Ishikawa (cell line): ENCODE data around the gene GLI3.

ENCODE experiments used
- CEBPB ChIP-seq: IDR thresholded peaks from 2 replicates; pipeline ENCODE4 v1.6.1; 2012
- EGR1 ChIP-seq: IDR thresholded peaks from 2 replicates; pipeline ENCODE4 v1.6.1; 2012
- EP300 ChIP-seq: IDR thresholded peaks from 2 replicates; pipeline ENCODE4 v1.6.1; 2012; ENCODE audit warnings: borderline replicate concordance
- FOXM1 ChIP-seq: IDR thresholded peaks from 2 replicates; pipeline ENCODE4 v1.6.1; 2012; ENCODE audit warnings: low read depth, borderline replicate concordance
- NFIC ChIP-seq: IDR thresholded peaks from 2 replicates; pipeline ENCODE4 v1.6.1; 2012
- RAD21 ChIP-seq: IDR thresholded peaks from 2 replicates; pipeline ENCODE4 v1.6.1; 2012; ENCODE audit warnings: low read depth
- YY1 ChIP-seq: IDR thresholded peaks from 2 replicates; pipeline ENCODE4 v1.6.1; 2012; ENCODE audit warnings: low read depth
- ZBTB7A ChIP-seq: IDR thresholded peaks from 2 replicates; pipeline ENCODE4 v1.6.1; 2012; ENCODE audit warnings: low read depth
- TF ChIP-seq, protein P1 (sequence below): IDR thresholded peaks from 2 replicates; pipeline ENCODE4 v1.6.1; 2012; ENCODE audit warnings: low read depth, mild to moderate bottlenecking
- TF ChIP-seq, protein P2 (sequence below): IDR thresholded peaks from 2 replicates; pipeline ENCODE4 v1.6.1; 2012
- TF ChIP-seq, protein P3 (sequence below): IDR thresholded peaks from 2 replicates; pipeline ENCODE4 v1.6.1; 2012

DNA sequence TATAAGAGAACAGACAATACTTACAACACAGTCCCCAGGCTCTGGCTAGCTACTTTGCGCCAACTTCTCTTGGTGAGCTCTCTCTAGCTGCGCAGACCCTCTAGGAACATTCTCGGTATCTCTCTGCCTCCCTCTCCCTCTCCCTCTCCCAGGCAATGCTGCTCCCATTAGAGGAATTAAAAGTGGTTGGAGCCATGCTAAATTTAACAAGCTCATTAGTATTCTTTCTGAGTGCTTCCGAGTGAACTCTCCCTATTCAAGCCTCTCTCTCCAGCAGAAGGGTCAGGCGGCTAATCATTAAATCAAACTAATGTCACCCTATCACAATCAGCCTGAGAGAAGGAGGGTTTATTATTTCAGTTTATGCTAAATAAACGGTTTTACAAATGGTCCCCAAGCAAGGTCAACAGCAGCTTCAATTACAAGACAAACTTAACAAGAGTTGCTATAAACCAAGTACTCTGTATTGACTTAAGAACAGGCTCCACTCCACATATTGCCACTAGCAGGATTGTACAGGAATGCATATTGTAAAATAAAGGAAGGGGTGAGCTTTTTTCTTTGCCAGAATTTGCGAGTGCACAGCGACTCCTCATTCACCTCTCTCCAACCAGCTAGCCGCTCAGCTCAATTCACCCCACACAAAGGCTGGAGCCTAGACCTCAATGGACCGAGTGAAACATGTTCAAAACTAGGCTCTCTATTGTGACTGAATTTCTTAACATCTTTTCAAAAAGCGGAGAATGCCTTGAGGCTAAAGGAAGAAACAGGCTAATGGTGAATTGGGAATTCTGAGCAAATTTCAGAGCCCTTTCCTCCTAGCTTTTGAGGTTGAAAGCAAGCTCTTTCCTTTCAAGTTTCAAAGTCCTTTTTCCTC lies 84.4 kb downstream of the GLI3 start:
- TF ChIP-seq RAD21: no peak
- TF ChIP-seq EP300: no peak
- TF ChIP-seq, protein P1, sequence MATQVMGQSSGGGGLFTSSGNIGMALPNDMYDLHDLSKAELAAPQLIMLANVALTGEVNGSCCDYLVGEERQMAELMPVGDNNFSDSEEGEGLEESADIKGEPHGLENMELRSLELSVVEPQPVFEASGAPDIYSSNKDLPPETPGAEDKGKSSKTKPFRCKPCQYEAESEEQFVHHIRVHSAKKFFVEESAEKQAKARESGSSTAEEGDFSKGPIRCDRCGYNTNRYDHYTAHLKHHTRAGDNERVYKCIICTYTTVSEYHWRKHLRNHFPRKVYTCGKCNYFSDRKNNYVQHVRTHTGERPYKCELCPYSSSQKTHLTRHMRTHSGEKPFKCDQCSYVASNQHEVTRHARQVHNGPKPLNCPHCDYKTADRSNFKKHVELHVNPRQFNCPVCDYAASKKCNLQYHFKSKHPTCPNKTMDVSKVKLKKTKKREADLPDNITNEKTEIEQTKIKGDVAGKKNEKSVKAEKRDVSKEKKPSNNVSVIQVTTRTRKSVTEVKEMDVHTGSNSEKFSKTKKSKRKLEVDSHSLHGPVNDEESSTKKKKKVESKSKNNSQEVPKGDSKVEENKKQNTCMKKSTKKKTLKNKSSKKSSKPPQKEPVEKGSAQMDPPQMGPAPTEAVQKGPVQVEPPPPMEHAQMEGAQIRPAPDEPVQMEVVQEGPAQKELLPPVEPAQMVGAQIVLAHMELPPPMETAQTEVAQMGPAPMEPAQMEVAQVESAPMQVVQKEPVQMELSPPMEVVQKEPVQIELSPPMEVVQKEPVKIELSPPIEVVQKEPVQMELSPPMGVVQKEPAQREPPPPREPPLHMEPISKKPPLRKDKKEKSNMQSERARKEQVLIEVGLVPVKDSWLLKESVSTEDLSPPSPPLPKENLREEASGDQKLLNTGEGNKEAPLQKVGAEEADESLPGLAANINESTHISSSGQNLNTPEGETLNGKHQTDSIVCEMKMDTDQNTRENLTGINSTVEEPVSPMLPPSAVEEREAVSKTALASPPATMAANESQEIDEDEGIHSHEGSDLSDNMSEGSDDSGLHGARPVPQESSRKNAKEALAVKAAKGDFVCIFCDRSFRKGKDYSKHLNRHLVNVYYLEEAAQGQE: no peak
- no peak for TF ChIP-seq FOXM1
- TF ChIP-seq EGR1: no peak
- TF ChIP-seq, protein P2, sequence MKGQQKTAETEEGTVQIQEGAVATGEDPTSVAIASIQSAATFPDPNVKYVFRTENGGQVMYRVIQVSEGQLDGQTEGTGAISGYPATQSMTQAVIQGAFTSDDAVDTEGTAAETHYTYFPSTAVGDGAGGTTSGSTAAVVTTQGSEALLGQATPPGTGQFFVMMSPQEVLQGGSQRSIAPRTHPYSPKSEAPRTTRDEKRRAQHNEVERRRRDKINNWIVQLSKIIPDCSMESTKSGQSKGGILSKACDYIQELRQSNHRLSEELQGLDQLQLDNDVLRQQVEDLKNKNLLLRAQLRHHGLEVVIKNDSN: no peak
- no peak for TF ChIP-seq ZBTB7A
- TF ChIP-seq YY1: no peak
- no peak for TF ChIP-seq NFIC
- TF ChIP-seq, protein P3, sequence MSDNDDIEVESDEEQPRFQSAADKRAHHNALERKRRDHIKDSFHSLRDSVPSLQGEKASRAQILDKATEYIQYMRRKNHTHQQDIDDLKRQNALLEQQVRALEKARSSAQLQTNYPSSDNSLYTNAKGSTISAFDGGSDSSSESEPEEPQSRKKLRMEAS: no peak
- no peak for TF ChIP-seq CEBPB
